Calu3 (cell line): ENCODE results near the gene TMEM237. TPM values are rescaled to one million over a fixed set of nuclear protein-coding genes. Genes with fewer than 3 reads are reported as not detected.

Experiments
- BruUV-seq: library from RNA; stranded (reverse); fragments of 400-500 nt; replicated peaks from 2 replicates; lab custom pipeline; 2021; lab: Mats Ljungman, UMichigan
- CTCF ChIA-PET: fragments of 300-600 bp; sonication (Branson Sonifier 250); formaldehyde crosslinking; loops from one replicate; lab custom pipeline; 2022; ENCODE audit warnings: antibody characterized with exemption; lab: Charles Lee
- DNase-seq: peaks from one replicate; pipeline ENCODE4 v3.0.0; 2022
- H3K27ac Mint-ChIP-seq: one replicate; pipeline ENCODE4 v1.8.0; 2022; ENCODE audit warnings: mixed read lengths; ENCODE audit not compliant: unreplicated experiment
- H3K27me3 Mint-ChIP-seq: one replicate; pipeline ENCODE4 v1.8.0; 2022; ENCODE audit warnings: mixed read lengths; ENCODE audit not compliant: unreplicated experiment
- H3K36me3 Mint-ChIP-seq: one replicate; pipeline ENCODE4 v1.8.0; 2022; ENCODE audit warnings: mild to moderate bottlenecking, moderate library complexity, mixed read lengths; ENCODE audit not compliant: insufficient read depth, unreplicated experiment
- H3K4me1 Mint-ChIP-seq: one replicate; pipeline ENCODE4 v1.8.0; 2022; ENCODE audit warnings: mild to moderate bottlenecking, low read depth, mixed read lengths; ENCODE audit not compliant: unreplicated experiment
- H3K4me3 Mint-ChIP-seq: one replicate; pipeline ENCODE4 v1.8.0; 2022; ENCODE audit warnings: mild to moderate bottlenecking, low read depth, moderate library complexity, mixed read lengths; ENCODE audit not compliant: unreplicated experiment
- H3K9me3 Mint-ChIP-seq: one replicate; pipeline ENCODE4 v1.8.0; 2022; ENCODE audit warnings: low read depth, mixed read lengths; ENCODE audit not compliant: unreplicated experiment
- CTCF ChIP-seq: fragments of 200-600 bp; IDR thresholded peaks from one replicate; pipeline ENCODE4 v1.8.0; 2022; ENCODE audit warnings: antibody characterized with exemption; ENCODE audit not compliant: unreplicated experiment
- intact Hi-C: fragments of 100-400 bp; cut with micrococcal nuclease; formaldehyde crosslinking; loops from one replicate; pipeline ENCODE4 v1.10.0; 2022; ENCODE audit not compliant: unreplicated experiment
- total RNA-seq: library from RNA; stranded (reverse); gene quantifications from 2 replicates; pipeline ENCODE4 v1.2.3, GENCODE V29; 2022

TMEM237 gene
- total RNA-seq, 1 experiment from 2014 or later, result 27.1 TPM

GRCh38 chr2:201607568-201607967 lies 35.7 kb downstream of the TMEM237 start:
- Mint-ChIP-seq H3K4me3 (no peak overlapping the region), H3K27ac (no peak overlapping the region), H3K9me3 (no peaks in the 10 kb centered on the region), H3K27me3 (peaks cover 21% of the 10 kb centered on the region), H3K4me1 (no peaks in the 10 kb centered on the region), H3K36me3 (no peaks in the 10 kb centered on the region)
- CTCF ChIA-PET, result no interaction called here
- TF ChIP-seq CTCF, result no peak
- BruUV-seq, result no TSS peak
- intact Hi-C loops, result no loop called here
- no peak for DNase-seq

GRCh38 chr2:201600906-201601305 lies 42.4 kb downstream of the TMEM237 start:
- BruUV-seq, result no TSS peak
- Mint-ChIP-seq H3K36me3 (no peaks in the 10 kb centered on the region), H3K27me3 (peaks cover 28% of the 10 kb centered on the region), H3K4me1 (no peaks in the 10 kb centered on the region), H3K4me3 (no peak overlapping the region), H3K27ac (no peak overlapping the region), H3K9me3 (peaks cover 3% of the 10 kb centered on the region)
- CTCF ChIA-PET, result no interaction called here
- no peak for DNase-seq
- TF ChIP-seq CTCF, result no peak
- intact Hi-C loops, result no loop called here

GRCh38 chr2:201597397-201597796 lies 45.9 kb downstream of the TMEM237 start:
- no peak for DNase-seq
- CTCF ChIA-PET, result interaction anchor here (0.6 kb wide), 1 partner anchor 146 kb away, joined by 6 read pairs; the partner anchor contains the start of genes STRADB and TRAK2
- BruUV-seq, result no TSS peak
- Mint-ChIP-seq H3K4me1 (no peaks in the 10 kb centered on the region), H3K4me3 (no peak overlapping the region), H3K27me3 (peaks cover 7% of the 10 kb centered on the region), H3K36me3 (no peaks in the 10 kb centered on the region), H3K27ac (no peak overlapping the region), H3K9me3 (peaks cover 3% of the 10 kb centered on the region)
- intact Hi-C loops, result no loop called here
- TF ChIP-seq CTCF, result no peak

GRCh38 chr2:201580486-201580885 lies 62.8 kb downstream of the TMEM237 start:
- Mint-ChIP-seq H3K36me3 (no peaks in the 10 kb centered on the region), H3K4me1 (peaks cover 14% of the 10 kb centered on the region), H3K9me3 (no peaks in the 10 kb centered on the region), H3K27me3 (no peaks in the 10 kb centered on the region), H3K27ac (no peak overlapping the region), H3K4me3 (no peak overlapping the region)
- CTCF ChIA-PET, result interaction anchor here (1.2 kb wide), 1 partner anchor 12 kb away, joined by 3 read pairs; no protein-coding TSS in a partner anchor
- DNase-seq, result no peak
- no TSS peak for BruUV-seq
- TF ChIP-seq CTCF, result no peak
- intact Hi-C loops, result no loop called here
